Right lobe of liver (tissue), 6 donors: Measurements from ENCODE around the gene PLXNA3. TPM values are rescaled to one million over a fixed set of nuclear protein-coding genes. Genes with fewer than 3 reads are reported as not detected.

Experiments
- ATAC-seq, 4 donors: fragments of 200-7000 bp; cut with Tn5 transposase; one replicate each; pipeline ENCODE4 v1.9.1; 2020; ENCODE audit warnings: mild to moderate bottlenecking in 4 of 4, moderate library complexity in 4 of 4
- DNase-seq, 3 donors: peaks; one replicate each; pipeline ENCODE4 v3.0.0-alpha.2; 2020
- H3K27ac ChIP-seq, 3 donors: fragments of 200-600 bp; one replicate each; pipeline ENCODE4 v1.8.0; 2022
- H3K27me3 ChIP-seq, 2 donors: fragments of 200-600 bp; one replicate each; pipeline ENCODE4 v1.8.0; 2022
- H3K36me3 ChIP-seq, 4 donors: fragments of 200-600 bp; sonication (generic) in 1 of 4; one replicate each; pipeline versions ENCODE4 v1.5.1 to v1.8.0; 2017 to 2022; ENCODE audit warnings: control low read depth in 1 of 4
- H3K4me1 ChIP-seq, 4 donors: fragments of 200-600 bp; sonication (generic) in 1 of 4; one replicate each; pipeline versions ENCODE4 v1.5.1 to v1.8.0; 2017 to 2022; ENCODE audit warnings: control low read depth in 1 of 4
- H3K4me3 ChIP-seq, 3 donors: fragments of 200-600 bp; one replicate each; pipeline ENCODE4 v1.8.0; 2022
- H3K9me3 ChIP-seq, 4 donors: fragments of 200-600 bp; sonication (generic) in 1 of 4; one replicate each; pipeline versions ENCODE4 v1.5.1 to v1.8.0; 2017 to 2022; ENCODE audit warnings: control low read depth in 1 of 4
- POLR2A ChIP-seq: fragments of 450-650 bp; IDR thresholded peaks from one replicate; pipeline ENCODE4 v1.6.1; 2017; ENCODE audit warnings: antibody characterized with exemption, mild to moderate bottlenecking
- WGBS: methylation state at CpG from one replicate; pipeline ENCODE4 v1.1.6; 2018; ENCODE audit warnings: low coverage, low lambda C conversion rate; ENCODE audit not compliant: insufficient coverage; ENCODE audit errors: missing lambda C conversion rate; 5-methylcytosine and 5-hydroxymethylcytosine counted together
- intact Hi-C, 2 donors: fragments of 100-400 bp; cut with DNase I; formaldehyde crosslinking; loops; one replicate each; pipeline versions ENCODE4 v1.11.2 to v1.14.1; 2022
- total RNA-seq, 6 experiments: library from RNA; depleted of rRNA in 2 of 6; stranded (reverse); fragments of >200 nt in 2 of 6; fragmentation: NEBNext Ultra II Directional in 3 of 6; extraction: Animal tissue kit (Norgen Biotek cat#: 25700) in 3 of 6; gene quantifications; one replicate each; pipeline versions ENCODE4 v1.1.0 to v1.2.4, GENCODE V29; 2016 to 2023
- TF ChIP-seq, protein P1 (sequence below), 4 donors: fragments of 200-600 bp in 3 of 4; fragments of 450-650 bp in 1 of 4; IDR thresholded peaks; one replicate each; pipeline versions ENCODE4 v1.5.1 to v1.8.0; 2016 to 2022; ENCODE audit warnings: antibody characterized with exemption in 4 of 4, mild to moderate bottlenecking in 2 of 4
- donor health status: DM: no; HTN: yes; CAD: no.
- donor health status: DM: no; HTN: no; CAD: no.
- donor health status: DM: no; HTN: no; CAD: no.
- donor health status: DM: no; HTN: yes; CAD: no.
- donor health status: DM: no; HTN: yes; CAD: no.

Gene PLXNA3
- total RNA-seq, 6 experiments from 2014 or later, result 1.3 to 22.8 (median 2.6) TPM

GRCh38 chrX:154450312-154450711 lies 7.8 kb upstream of the PLXNA3 start:
- H3K27me3 ChIP-seq, result no peaks in the 10 kb centered on the region
- no peak overlapping the region for H3K4me3 ChIP-seq
- no peak for ATAC-seq
- DNase-seq, result no peak
- H3K9me3 ChIP-seq, result no peaks in the 10 kb centered on the region
- no peak for TF ChIP-seq POLR2A
- TF ChIP-seq, protein P1, sequence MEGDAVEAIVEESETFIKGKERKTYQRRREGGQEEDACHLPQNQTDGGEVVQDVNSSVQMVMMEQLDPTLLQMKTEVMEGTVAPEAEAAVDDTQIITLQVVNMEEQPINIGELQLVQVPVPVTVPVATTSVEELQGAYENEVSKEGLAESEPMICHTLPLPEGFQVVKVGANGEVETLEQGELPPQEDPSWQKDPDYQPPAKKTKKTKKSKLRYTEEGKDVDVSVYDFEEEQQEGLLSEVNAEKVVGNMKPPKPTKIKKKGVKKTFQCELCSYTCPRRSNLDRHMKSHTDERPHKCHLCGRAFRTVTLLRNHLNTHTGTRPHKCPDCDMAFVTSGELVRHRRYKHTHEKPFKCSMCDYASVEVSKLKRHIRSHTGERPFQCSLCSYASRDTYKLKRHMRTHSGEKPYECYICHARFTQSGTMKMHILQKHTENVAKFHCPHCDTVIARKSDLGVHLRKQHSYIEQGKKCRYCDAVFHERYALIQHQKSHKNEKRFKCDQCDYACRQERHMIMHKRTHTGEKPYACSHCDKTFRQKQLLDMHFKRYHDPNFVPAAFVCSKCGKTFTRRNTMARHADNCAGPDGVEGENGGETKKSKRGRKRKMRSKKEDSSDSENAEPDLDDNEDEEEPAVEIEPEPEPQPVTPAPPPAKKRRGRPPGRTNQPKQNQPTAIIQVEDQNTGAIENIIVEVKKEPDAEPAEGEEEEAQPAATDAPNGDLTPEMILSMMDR (IDR thresholded peaks at IDR 0.05), result no peak
- no peaks in the 10 kb centered on the region for H3K4me1 ChIP-seq
- peaks cover 0 to 3% (median 0%) of the 10 kb centered on the region in 4 donors for H3K36me3 ChIP-seq
- 83% methylated on average over 2 of the region's 17 CpGs for WGBS
- H3K27ac ChIP-seq, result no peak overlapping the region
- intact Hi-C loops, result no loop called here

DNA sequence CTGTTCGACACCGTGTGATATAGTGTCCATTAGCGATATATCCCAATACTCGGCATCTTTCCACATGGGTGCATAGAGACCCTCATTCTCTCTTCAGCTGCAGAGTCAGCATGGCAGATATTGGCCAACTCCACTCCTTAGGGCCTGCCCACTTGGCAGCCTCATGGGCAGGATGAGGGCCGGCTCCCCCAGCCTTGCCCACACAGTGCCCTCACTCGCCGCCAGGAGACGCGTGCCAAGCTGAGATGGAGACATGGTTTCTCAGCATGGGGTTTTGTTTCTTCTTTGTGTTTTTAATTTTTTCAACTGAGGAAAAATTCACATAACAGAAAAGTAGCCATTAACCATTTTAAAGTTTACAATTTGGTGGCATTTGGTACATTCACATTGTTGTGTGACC lies 5.3 kb upstream of the PLXNA3 start:
- no peak for TF ChIP-seq POLR2A
- TF ChIP-seq, protein P1 (IDR thresholded peaks at IDR 0.05), result no peak
- no peaks in the 10 kb centered on the region for H3K27me3 ChIP-seq
- H3K9me3 ChIP-seq, result no peaks in the 10 kb centered on the region
- no peak for DNase-seq
- H3K4me3 ChIP-seq, result no peak overlapping the region
- peaks cover 0 to 3% (median 0%) of the 10 kb centered on the region in 4 donors for H3K36me3 ChIP-seq
- no peak overlapping the region for H3K27ac ChIP-seq
- ATAC-seq, result no peak
- no peaks in the 10 kb centered on the region for H3K4me1 ChIP-seq
- 78% methylated on average over 9 of the region's 9 CpGs for WGBS
- intact Hi-C loops, result no loop called here

GRCh38 chrX:154457491-154458115 lies 478 bp upstream of the PLXNA3 start:
- H3K27ac ChIP-seq, result peak overlapping the region in 1 of 3 donors; percentile 13
- ATAC-seq (peak; percentile 48 to 71 (median 64)), DNase-seq (peak in 1 of 3 donors; percentile 55)
- H3K27me3 ChIP-seq, result no peaks in the 10 kb centered on the region
- H3K9me3 ChIP-seq, result no peaks in the 10 kb centered on the region
- H3K4me3 ChIP-seq, result peak overlapping the region; percentile 26 to 65 (median 44)
- TF ChIP-seq, protein P1 (IDR thresholded peaks at IDR 0.05), result no peak
- TF ChIP-seq POLR2A, result no peak
- intact Hi-C loops, result no loop called here
- WGBS, result 57% methylated on average over 29 of the region's 65 CpGs
- H3K36me3 ChIP-seq, result no peaks in the 10 kb centered on the region
- no peaks in the 10 kb centered on the region for H3K4me1 ChIP-seq

GRCh38 chrX:154458954-154459778 lies 1.1 kb downstream of the PLXNA3 start:
- DNase-seq (no peak), ATAC-seq (peak; percentile 25 to 66 (median 55))
- no peaks in the 10 kb centered on the region for H3K9me3 ChIP-seq
- no peaks in the 10 kb centered on the region for H3K4me1 ChIP-seq
- WGBS, result 53% methylated on average over 10 of the region's 15 CpGs
- no peak overlapping the region for H3K27ac ChIP-seq
- TF ChIP-seq, protein P1 (IDR thresholded peaks at IDR 0.05), result no peak
- no peak for TF ChIP-seq POLR2A
- H3K27me3 ChIP-seq, result no peaks in the 10 kb centered on the region
- peak overlapping the region; percentile 36 to 65 (median 44) for H3K4me3 ChIP-seq
- H3K36me3 ChIP-seq, result no peaks in the 10 kb centered on the region
- intact Hi-C loops, result no loop called here
